Thyroid gland (tissue), 4 donors: ENCODE data around the gene GLIS1.

ENCODE experiments used
- CTCF ChIP-seq, 6 experiments: fragments of 200-600 bp in 3 of 6; fragments of 450-650 bp in 3 of 6; sonication (generic) in 3 of 6; IDR thresholded peaks; one replicate each; pipeline ENCODE4 v1.5.1; 2016 to 2019; ENCODE audit warnings: antibody characterized with exemption in 6 of 6, mild to moderate bottlenecking in 2 of 6, inconsistent platforms in 1 of 6, moderate library complexity in 1 of 6
- POLR2A ChIP-seq, 2 donors: fragments of 450-650 bp; IDR thresholded peaks; one replicate each; pipeline ENCODE4 v1.6.1; 2017; ENCODE audit warnings: antibody characterized with exemption in 2 of 2, mild to moderate bottlenecking in 2 of 2, moderate library complexity in 1 of 2

- TF ChIP-seq POLR2A (IDR thresholded peaks at IDR 0.05) (no peak), CTCF (IDR thresholded peaks at IDR 0.05) (no peak)
Measured at GRCh38 chr1:53469373-53469772, 269.6 kb downstream of the GLIS1 start.
